DMS79 (cell line): ENCODE results near the gene CDC20.

ENCODE experiments used
- DNase-seq: peaks from one replicate; lab custom pipeline; 2025; lab: John Stamatoyannopoulos, UW

The CDC20 gene

GRCh38 chr1:43358746-43359693 is at the start of gene CDC20:
CDC20 (plus strand) TSS chr1:43358981; CDS start chr1:43359216, 235 bp downstream.
- DNase-seq = peak; percentile 99

- no peak for DNase-seq
These were observed 49.3 kb upstream of the CDC20 start for GRCh38 chr1:43309405-43310025.

GRCh38 chr1:43311521-43311920 is 47.3 kb upstream of the CDC20 start:
- DNase-seq = no peak

- no peak for DNase-seq
These were observed 46.6 kb upstream of the CDC20 start for GRCh38 chr1:43312212-43312623.

GRCh38 chr1:43312663-43313515 is 45.9 kb upstream of the CDC20 start:
- no peak for DNase-seq

- DNase-seq = no peak
These were observed 45.0 kb upstream of the CDC20 start for GRCh38 chr1:43313771-43314170.

- no peak for DNase-seq
These were observed 44.5 kb upstream of the CDC20 start for GRCh38 chr1:43314233-43314632.

- DNase-seq = no peak
These were observed 43.3 kb upstream of the CDC20 start for GRCh38 chr1:43315481-43315880.

GRCh38 chr1:43315963-43316737 is 42.6 kb upstream of the CDC20 start:
- no peak for DNase-seq

GRCh38 chr1:43316738-43317520 is 41.9 kb upstream of the CDC20 start:
- no peak for DNase-seq

- no peak for DNase-seq
These were observed 40.8 kb upstream of the CDC20 start for GRCh38 chr1:43317817-43318471.

- no peak for DNase-seq
These were observed 40.0 kb upstream of the CDC20 start for GRCh38 chr1:43318831-43319230.

GRCh38 chr1:43319288-43319687 is 39.5 kb upstream of the CDC20 start:
- DNase-seq = no peak

GRCh38 chr1:43319766-43320165 is 39.0 kb upstream of the CDC20 start:
- DNase-seq = no peak

- DNase-seq = no peak
These were observed 37.4 kb upstream of the CDC20 start for GRCh38 chr1:43321331-43321891.

- no peak for DNase-seq
These were observed 36.3 kb upstream of the CDC20 start for GRCh38 chr1:43322506-43322905.

GRCh38 chr1:43324810-43325209 is 34.0 kb upstream of the CDC20 start:
- no peak for DNase-seq

- no peak for DNase-seq
These were observed 33.4 kb upstream of the CDC20 start for GRCh38 chr1:43325381-43325780.

- DNase-seq = no peak
These were observed 31.1 kb upstream of the CDC20 start for GRCh38 chr1:43327549-43328292.
